IPS-15b (cell line): ENCODE measurements around the gene ZNF367.
A peak's percentile ranks its signal among the peaks of the same experiment; 100 is the strongest.

ENCODE experiments used
- H3K27me3 ChIP-seq: one replicate; pipeline ENCODE4 v1.6.1; 2013; ENCODE audit warnings: low read length; ENCODE audit not compliant: control insufficient read depth, insufficient read depth
- H3K36me3 ChIP-seq: one replicate; pipeline ENCODE4 v1.6.1; 2013; ENCODE audit warnings: low read length; ENCODE audit not compliant: control insufficient read depth, insufficient read depth
- H3K4me1 ChIP-seq: one replicate; pipeline ENCODE4 v1.6.1; 2013; ENCODE audit warnings: mild to moderate bottlenecking, low read length; ENCODE audit not compliant: control insufficient read depth, insufficient read depth
- H3K4me3 ChIP-seq: one replicate; pipeline ENCODE4 v1.5.1; 2013; ENCODE audit warnings: low read depth, low read length
- H3K9ac ChIP-seq: one replicate; pipeline ENCODE4 v1.6.1; 2013; ENCODE audit warnings: low read depth, mild to moderate bottlenecking, low read length
- H3K9me3 ChIP-seq: one replicate; pipeline ENCODE4 v1.6.1; 2013; ENCODE audit warnings: mild to moderate bottlenecking, low read length; ENCODE audit not compliant: control insufficient read depth, insufficient read depth

The ZNF367 gene

DNA sequence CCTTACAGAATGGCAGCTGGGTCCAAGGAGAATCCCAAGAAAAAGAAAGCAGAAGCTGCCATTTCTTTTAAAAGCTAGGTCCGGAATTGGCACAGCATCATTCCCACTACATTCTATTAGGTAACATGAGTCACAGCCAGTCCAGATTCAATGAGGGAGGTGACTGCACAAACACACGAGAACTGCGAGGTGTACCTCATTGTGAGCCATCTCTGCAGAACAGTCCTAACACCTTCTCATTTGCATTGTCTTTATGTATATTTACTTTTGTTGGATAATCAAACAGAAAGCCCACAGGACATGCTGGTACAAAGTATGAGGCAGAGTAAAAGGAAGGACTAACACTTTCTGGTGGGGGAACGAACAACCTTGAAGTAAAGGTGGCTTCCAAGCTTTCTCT lies 17.2 kb upstream of the ZNF367 start:
- no peaks in the 10 kb centered on the region for H3K9me3 ChIP-seq
- no peak overlapping the region for H3K4me3 ChIP-seq
- H3K4me1 ChIP-seq, result no peaks in the 10 kb centered on the region
- H3K36me3 ChIP-seq, result no peaks in the 10 kb centered on the region
- no peak overlapping the region for H3K9ac ChIP-seq
- no peaks in the 10 kb centered on the region for H3K27me3 ChIP-seq

DNA sequence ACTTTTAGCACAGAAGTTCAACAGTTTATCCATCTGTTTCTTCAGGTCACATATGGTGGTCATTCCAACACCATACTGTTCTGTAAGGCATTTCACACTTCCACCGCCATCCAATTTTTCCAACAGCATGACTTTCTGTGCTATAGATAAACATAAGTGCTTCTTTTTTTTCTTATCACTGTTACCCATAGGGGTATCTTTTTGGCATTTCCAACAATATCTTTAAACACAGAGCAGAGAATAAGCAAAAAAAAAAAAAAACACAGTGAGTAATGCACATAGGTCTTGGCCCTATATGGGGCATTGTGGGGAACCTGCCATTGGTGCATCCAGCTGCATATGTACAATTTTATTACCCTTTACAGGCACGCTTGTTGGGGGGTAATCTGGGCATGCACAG lies 12.2 kb upstream of the ZNF367 start:
- Histone ChIP-seq H3K4me1 (no peaks in the 10 kb centered on the region), H3K4me3 (no peak overlapping the region), H3K27me3 (no peaks in the 10 kb centered on the region), H3K9me3 (no peaks in the 10 kb centered on the region), H3K9ac (no peak overlapping the region), H3K36me3 (no peaks in the 10 kb centered on the region)

GRCh38 chr9:96429732-96430131 lies 11.6 kb upstream of the ZNF367 start:
- H3K27me3 ChIP-seq, result no peaks in the 10 kb centered on the region
- H3K4me3 ChIP-seq, result no peak overlapping the region
- no peaks in the 10 kb centered on the region for H3K36me3 ChIP-seq
- H3K9ac ChIP-seq, result no peak overlapping the region
- no peaks in the 10 kb centered on the region for H3K9me3 ChIP-seq
- H3K4me1 ChIP-seq, result no peaks in the 10 kb centered on the region

GRCh38 chr9:96425500-96426169 lies 7.5 kb upstream of the ZNF367 start:
- no peaks in the 10 kb centered on the region for H3K36me3 ChIP-seq
- H3K27me3 ChIP-seq, result no peaks in the 10 kb centered on the region
- no peaks in the 10 kb centered on the region for H3K9me3 ChIP-seq
- H3K9ac ChIP-seq, result no peak overlapping the region
- H3K4me1 ChIP-seq, result peaks cover 4% of the 10 kb centered on the region
- H3K4me3 ChIP-seq, result no peak overlapping the region

GRCh38 chr9:96423985-96424336 lies 5.8 kb upstream of the ZNF367 start:
- H3K4me1 ChIP-seq, result peaks cover 15% of the 10 kb centered on the region
- no peak overlapping the region for H3K4me3 ChIP-seq
- no peaks in the 10 kb centered on the region for H3K27me3 ChIP-seq
- H3K9ac ChIP-seq, result no peak overlapping the region
- H3K36me3 ChIP-seq, result no peaks in the 10 kb centered on the region
- no peaks in the 10 kb centered on the region for H3K9me3 ChIP-seq

DNA sequence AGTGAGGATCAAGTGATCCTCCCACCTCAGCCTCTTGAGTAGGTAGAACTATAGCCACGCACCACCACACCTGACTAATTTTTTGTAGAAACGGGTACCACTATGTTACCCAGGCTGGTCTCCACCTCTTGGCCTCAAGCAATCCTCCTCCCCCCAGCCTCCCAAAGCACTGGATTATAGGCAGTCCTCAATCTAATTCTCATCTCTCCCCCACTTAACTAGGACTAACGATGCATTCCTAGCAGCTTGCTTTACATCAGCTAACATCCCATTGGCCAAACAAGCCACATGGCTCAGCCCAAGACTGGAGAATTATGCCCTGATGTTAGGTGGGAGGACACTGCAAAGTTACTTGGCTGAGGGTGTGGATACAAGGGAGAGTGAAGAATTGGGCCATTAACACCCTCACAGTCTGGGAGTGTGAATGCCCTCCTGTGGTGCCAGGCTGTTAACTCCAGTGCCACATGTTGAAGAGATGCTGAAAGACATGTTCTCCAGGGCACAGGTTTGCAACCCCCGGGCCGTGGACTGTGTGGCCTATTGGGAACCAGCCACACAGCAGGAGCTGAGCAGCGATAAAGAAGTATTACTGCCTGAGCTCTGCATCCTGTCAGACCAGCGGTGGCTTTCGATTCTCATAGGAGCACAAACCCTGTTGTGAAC lies 5.3 kb upstream of the ZNF367 start:
- no peak overlapping the region for H3K9ac ChIP-seq
- peaks cover 15% of the 10 kb centered on the region for H3K4me1 ChIP-seq
- H3K27me3 ChIP-seq, result no peaks in the 10 kb centered on the region
- H3K4me3 ChIP-seq, result no peak overlapping the region
- no peaks in the 10 kb centered on the region for H3K36me3 ChIP-seq
- H3K9me3 ChIP-seq, result no peaks in the 10 kb centered on the region

GRCh38 chr9:96420468-96421219 lies 2.5 kb upstream of the ZNF367 start:
- Histone ChIP-seq H3K27me3 (no peaks in the 10 kb centered on the region), H3K9ac (no peak overlapping the region), H3K4me1 (peaks cover 15% of the 10 kb centered on the region), H3K9me3 (no peaks in the 10 kb centered on the region), H3K36me3 (no peaks in the 10 kb centered on the region), H3K4me3 (no peak overlapping the region)

DNA sequence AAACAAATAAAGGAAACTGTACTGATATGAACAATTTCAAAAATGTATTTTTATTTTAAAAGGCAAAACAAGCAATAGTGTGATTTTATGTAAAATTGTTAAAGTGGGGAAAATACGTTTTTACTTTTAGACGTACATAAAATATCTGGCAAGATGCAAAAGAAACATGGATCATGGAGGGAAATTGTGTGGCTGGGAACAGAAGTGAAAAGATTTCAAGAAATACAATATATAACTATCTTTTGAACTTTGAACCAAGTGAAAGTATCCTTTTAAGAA lies 1.5 kb upstream of the ZNF367 start:
- no peaks in the 10 kb centered on the region for H3K9me3 ChIP-seq
- H3K27me3 ChIP-seq, result no peaks in the 10 kb centered on the region
- peak overlapping the region; percentile 32 for H3K9ac ChIP-seq
- peak overlapping the region; percentile 87 for H3K4me3 ChIP-seq
- H3K4me1 ChIP-seq, result peaks cover 15% of the 10 kb centered on the region
- H3K36me3 ChIP-seq, result no peaks in the 10 kb centered on the region

DNA sequence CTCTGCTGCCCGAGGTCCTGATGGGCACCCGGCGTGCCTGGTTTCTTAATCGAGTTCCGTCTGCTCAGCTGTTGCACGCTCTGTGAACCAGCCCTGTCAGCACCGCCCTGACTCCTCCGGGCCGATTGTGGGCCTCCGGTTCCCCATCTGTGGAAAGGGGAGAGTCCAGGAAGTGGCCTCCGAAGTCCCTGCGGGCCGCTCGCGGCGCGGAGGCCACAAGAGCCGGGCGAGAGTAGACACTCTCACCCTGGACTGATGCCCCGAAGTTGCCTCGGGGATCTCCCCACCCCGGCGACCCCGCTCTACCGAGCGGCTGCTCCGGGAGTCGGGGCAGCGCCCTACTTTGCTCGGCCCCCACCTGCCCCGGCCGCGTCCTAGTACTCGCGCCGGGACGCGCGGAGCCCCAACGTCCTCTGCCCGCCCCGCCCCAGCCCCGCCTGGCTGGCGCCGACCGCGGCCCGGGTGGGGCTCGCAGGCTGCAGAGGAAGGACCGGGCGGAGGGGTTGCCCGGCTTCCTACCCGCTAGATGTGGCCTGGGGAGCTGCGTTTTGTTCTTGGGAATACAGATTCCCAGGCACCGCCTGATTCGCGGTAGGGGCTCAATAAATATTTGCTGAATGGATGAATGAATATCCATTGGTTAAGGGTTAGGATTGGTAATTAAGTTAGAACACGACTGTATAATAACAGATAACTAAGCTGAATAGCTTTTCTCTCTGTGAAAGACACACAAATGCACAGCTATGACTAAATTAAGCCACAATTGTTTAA lies 935 bp upstream of the ZNF367 start:
- no peaks in the 10 kb centered on the region for H3K9me3 ChIP-seq
- peak overlapping the region; percentile 87 for H3K4me3 ChIP-seq
- H3K27me3 ChIP-seq, result no peaks in the 10 kb centered on the region
- H3K9ac ChIP-seq, result peak overlapping the region; percentile 85
- no peaks in the 10 kb centered on the region for H3K36me3 ChIP-seq
- peaks cover 15% of the 10 kb centered on the region for H3K4me1 ChIP-seq

DNA sequence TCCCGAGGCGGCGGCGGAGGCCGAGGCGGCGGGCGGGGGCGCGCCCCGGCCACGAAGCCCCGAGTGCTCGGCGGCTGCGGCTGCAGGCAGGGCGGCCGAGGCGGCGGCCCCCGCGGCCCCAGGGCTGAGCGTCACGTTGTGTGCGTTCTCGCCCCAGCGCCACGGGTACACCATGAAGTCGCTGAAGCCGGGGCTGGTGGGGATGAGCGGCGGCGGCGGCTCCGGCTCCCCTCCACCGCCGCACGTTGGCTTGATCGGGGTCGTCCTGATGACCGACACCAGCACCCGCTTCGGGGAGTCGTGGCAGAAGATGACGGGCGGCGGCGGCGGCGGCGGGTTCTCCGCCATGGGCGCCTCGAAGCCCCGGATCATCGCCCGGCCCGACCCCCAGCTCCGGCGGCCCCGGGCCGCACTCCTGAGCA lies 498 bp downstream of the ZNF367 start:
- Histone ChIP-seq H3K9ac (peak overlapping the region; percentile 61), H3K36me3 (no peaks in the 10 kb centered on the region), H3K9me3 (no peaks in the 10 kb centered on the region), H3K4me1 (peaks cover 15% of the 10 kb centered on the region), H3K27me3 (no peaks in the 10 kb centered on the region), H3K4me3 (peak overlapping the region; percentile 72)

DNA sequence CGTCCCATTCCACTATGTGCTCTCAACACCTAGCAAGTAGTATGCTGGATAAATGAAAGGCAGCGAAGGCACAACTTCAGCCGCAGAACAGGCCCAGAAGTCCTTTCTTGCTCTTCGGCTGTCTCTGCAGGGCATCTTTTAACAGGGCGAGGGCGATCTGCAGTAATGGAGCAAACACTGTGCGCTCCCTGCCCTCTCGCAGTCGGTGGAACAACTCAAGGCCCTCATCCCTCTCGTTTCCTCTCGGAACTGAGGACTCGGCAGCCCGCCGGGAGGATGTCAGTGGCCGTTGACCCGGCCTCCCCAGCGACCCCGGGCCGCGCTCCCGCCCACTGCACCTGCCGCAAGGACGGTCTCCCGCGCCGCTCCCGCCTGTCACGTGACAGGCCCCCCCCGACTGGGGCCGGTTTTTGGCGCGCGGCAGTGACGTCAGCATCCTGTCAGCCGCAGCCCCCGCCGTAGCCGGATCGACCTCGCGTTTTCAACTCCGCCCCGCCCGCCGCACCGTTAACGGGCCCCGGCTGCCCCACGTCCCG lies 1.1 kb downstream of the ZNF367 start:
- H3K9ac ChIP-seq, result peak overlapping the region; percentile 50
- peak overlapping the region; percentile 74 for H3K4me3 ChIP-seq
- H3K4me1 ChIP-seq, result peaks cover 15% of the 10 kb centered on the region
- H3K9me3 ChIP-seq, result no peaks in the 10 kb centered on the region
- H3K36me3 ChIP-seq, result no peaks in the 10 kb centered on the region
- no peaks in the 10 kb centered on the region for H3K27me3 ChIP-seq
